Mucosa of rectum (tissue), 2 donors: ENCODE measurements around the gene STOML3.

Experiments used
- H3K27ac ChIP-seq, 2 donors: one replicate each; pipeline ENCODE4 v1.7.0; 2013; ENCODE audit warnings: inconsistent platforms in 2 of 2, low read depth in 2 of 2, low read length in 2 of 2
- H3K27me3 ChIP-seq, 2 donors: one replicate each; pipeline ENCODE4 v1.7.0; 2013; ENCODE audit warnings: low read length in 2 of 2; ENCODE audit not compliant: control insufficient read depth in 2 of 2, insufficient read depth in 2 of 2
- H3K36me3 ChIP-seq, 2 donors: one replicate each; pipeline ENCODE4 v1.7.0; 2013; ENCODE audit warnings: low read length in 2 of 2; ENCODE audit not compliant: control insufficient read depth in 2 of 2, insufficient read depth in 2 of 2
- H3K4me1 ChIP-seq, 2 donors: one replicate each; pipeline ENCODE4 v1.7.0; 2013; ENCODE audit warnings: low read length in 2 of 2, mild to moderate bottlenecking in 1 of 2; ENCODE audit not compliant: control insufficient read depth in 2 of 2, insufficient read depth in 2 of 2
- H3K4me3 ChIP-seq, 2 donors: one replicate each; pipeline ENCODE4 v1.7.0; 2013; ENCODE audit warnings: low read length in 2 of 2
- H3K9ac ChIP-seq, 2 donors: one replicate each; pipeline ENCODE4 v1.7.0; 2013; ENCODE audit warnings: low read length in 2 of 2, low read depth in 1 of 2, mild to moderate bottlenecking in 1 of 2
- H3K9me3 ChIP-seq, 2 donors: one replicate each; pipeline ENCODE4 v1.7.0; 2013; ENCODE audit warnings: low read length in 2 of 2; ENCODE audit not compliant: control insufficient read depth in 2 of 2
- donor health status: healthy.
- donor health status: Normal muscosa, but diverticular disease.

The STOML3 gene, protein sequence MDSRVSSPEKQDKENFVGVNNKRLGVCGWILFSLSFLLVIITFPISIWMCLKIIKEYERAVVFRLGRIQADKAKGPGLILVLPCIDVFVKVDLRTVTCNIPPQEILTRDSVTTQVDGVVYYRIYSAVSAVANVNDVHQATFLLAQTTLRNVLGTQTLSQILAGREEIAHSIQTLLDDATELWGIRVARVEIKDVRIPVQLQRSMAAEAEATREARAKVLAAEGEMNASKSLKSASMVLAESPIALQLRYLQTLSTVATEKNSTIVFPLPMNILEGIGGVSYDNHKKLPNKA

DNA sequence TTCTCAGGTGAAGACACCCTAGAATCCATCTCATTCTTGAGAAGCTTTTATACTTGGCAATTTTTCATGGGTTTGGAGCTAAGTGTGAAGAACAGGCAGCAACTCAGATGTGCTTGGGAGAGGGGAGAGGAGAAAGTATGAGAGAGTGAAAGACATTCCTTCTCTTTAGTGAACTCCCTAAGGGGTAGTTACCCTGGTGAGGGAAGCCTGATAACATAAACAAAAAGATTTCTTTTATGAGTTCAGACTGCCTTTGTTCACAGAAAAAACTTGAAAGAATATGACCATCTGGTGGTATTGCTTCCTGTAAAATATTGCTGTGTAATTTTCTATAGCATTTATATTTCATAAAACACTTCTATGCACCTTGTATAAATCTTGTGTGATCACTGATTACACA, at the start of gene STOML3:
TSS of gene STOML3 (minus strand) at position 139 of the 400 bp plus-strand sequence. CDS start at position 29, 110 bp downstream.
- H3K4me3 ChIP-seq: no peak within 1 kb of the TSS
- no peaks in the 10 kb centered on the region for H3K27me3 ChIP-seq
- H3K36me3 ChIP-seq: no peaks in the 10 kb centered on the region
- no peak within 1 kb of the TSS for H3K27ac ChIP-seq
- no peaks in the 10 kb centered on the region for H3K4me1 ChIP-seq
- H3K9me3 ChIP-seq: no peaks in the 10 kb centered on the region
- H3K9ac ChIP-seq: no peak within 1 kb of the TSS

DNA sequence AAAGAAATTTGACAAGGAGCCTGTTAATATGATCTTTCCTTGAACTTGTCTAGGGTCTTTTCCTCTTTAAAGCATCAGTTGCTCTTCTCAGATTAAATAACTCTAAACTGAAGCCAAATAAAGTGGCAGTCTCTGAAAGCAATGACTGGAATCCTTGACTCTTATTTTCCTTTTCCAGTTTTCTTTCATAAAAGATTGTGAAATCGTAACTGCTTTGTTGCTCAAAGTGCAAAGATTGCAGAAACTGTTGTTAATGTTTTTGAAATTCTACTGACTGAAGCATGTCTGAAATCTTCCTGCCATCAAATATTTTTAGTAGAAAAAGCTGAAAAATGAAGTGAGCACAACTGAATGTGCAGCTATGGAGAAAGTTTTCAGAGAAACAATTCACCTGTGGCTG, 49.6 kb upstream of the STOML3 start:
- Histone ChIP-seq H3K36me3 (peaks cover 0 to 2% of the 10 kb centered on the region in 2 donors), H3K27ac (no peak overlapping the region), H3K9ac (no peak overlapping the region), H3K4me1 (peaks cover 4 to 18% of the 10 kb centered on the region in 2 donors), H3K27me3 (no peaks in the 10 kb centered on the region), H3K9me3 (no peaks in the 10 kb centered on the region), H3K4me3 (no peak overlapping the region)

DNA sequence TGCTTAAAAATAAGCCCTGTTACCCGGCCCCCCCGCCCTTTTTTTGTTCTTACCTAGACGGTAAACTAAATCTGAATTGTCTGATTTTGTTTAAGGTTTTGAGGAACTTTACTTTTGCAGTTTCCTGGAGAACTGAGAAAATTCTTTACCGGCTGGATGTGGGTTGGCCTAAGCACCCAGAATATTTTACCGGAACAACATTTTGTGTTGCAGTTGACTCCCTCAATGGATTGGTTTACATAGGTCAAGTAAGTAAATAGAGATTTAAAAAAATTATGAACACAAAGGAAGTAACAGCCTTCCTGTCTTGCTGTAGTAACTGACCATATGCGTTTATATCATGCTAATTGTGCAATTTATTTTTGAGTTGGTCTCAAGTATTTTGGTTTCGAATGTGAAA, 48.4 kb upstream of the STOML3 start:
- Histone ChIP-seq H3K27ac (peak overlapping the region in 1 of 2 donors; percentile 86), H3K36me3 (no peaks in the 10 kb centered on the region), H3K4me3 (peak overlapping the region; percentile 99 to 100), H3K9ac (peak overlapping the region; percentile 87 to 93), H3K9me3 (no peaks in the 10 kb centered on the region), H3K27me3 (no peaks in the 10 kb centered on the region), H3K4me1 (peaks cover 12 to 19% of the 10 kb centered on the region in 2 donors)

DNA sequence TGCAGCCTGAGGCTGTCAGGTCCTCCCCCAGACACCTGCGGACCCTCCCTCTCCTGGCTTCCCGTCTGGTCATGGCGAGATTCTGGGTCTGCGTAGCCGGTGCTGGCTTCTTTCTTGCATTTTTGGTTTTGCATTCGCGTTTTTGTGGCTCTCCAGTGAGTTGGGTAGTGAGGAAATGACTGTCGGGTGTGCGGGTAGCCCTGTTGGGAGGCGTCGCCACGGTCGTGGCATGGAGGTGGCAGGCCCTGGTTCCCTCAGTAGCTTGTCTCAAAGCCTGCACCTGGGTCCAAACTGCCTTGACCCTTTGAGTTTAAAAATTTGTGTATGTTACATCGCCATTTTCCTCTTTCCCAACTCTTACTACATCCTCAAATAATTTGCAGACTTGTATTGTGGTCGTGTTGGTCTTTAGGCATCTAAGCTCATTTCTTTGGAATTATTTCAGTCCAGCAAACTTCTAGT, 48.0 kb upstream of the STOML3 start:
- peaks cover 12 to 19% of the 10 kb centered on the region in 2 donors for H3K4me1 ChIP-seq

DNA sequence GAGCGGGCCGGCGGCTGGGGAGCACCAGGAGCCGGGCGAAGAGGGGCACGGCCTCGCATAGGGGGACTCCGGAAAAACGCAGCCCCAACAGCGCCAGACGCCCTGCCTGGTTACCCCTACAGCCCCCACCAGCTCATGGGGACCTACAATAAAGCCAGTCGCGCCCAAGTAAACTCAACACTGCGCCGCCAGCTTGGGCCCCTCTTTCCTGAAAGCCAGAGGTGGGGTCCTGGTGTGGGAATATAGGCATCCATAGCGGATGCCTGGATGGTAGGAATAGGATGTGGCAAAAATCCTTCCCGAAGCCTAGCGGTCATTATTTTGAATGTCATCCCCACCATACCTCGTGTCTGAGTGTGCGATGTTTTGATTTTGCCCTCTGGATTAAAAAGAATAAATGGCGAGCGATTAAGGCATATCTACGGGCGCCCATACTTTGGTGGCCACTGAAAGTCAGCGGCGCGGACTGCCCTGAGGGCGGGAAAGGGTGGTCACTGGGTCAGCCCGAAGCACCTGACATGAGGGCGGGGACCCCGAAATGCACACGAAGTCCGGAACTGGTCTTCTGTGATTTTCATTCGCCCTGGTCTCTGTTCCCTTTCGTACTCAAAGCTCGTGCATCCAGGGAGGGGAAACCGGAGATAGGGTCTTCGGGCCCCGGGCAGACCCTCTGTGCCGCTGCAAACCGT, 47.4 kb upstream of the STOML3 start, which contains the start of the genes NHLRC3 and PROSER1:
TSS of gene NHLRC3 (plus strand) at position 577 of the 689 bp plus-strand sequence. CDS start 184 bp downstream, outside the sequence.
TSS of gene PROSER1 (minus strand) at position 210 of the 689 bp plus-strand sequence. CDS start 847 bp downstream, outside the sequence.
- H3K27me3 ChIP-seq: no peaks in the 10 kb centered on the region
- H3K27ac ChIP-seq: peak within 1 kb of the TSS; percentile 86 to 87
- no peaks in the 10 kb centered on the region for H3K9me3 ChIP-seq
- peaks cover 12 to 19% of the 10 kb centered on the region in 2 donors for H3K4me1 ChIP-seq
- H3K36me3 ChIP-seq: no peaks in the 10 kb centered on the region
- H3K9ac ChIP-seq: peak within 1 kb of the TSS; percentile 87 to 93
- peak within 1 kb of the TSS; percentile 99 to 100 for H3K4me3 ChIP-seq

More for the DNA sequence above, 48.0 kb upstream of the STOML3 start:
- Histone ChIP-seq H3K27ac (peak overlapping the region; percentile 86 to 87), H3K9me3 (no peaks in the 10 kb centered on the region), H3K36me3 (no peaks in the 10 kb centered on the region), H3K4me3 (peak overlapping the region; percentile 99 to 100), H3K9ac (peak overlapping the region; percentile 87 to 93), H3K27me3 (no peaks in the 10 kb centered on the region)

DNA sequence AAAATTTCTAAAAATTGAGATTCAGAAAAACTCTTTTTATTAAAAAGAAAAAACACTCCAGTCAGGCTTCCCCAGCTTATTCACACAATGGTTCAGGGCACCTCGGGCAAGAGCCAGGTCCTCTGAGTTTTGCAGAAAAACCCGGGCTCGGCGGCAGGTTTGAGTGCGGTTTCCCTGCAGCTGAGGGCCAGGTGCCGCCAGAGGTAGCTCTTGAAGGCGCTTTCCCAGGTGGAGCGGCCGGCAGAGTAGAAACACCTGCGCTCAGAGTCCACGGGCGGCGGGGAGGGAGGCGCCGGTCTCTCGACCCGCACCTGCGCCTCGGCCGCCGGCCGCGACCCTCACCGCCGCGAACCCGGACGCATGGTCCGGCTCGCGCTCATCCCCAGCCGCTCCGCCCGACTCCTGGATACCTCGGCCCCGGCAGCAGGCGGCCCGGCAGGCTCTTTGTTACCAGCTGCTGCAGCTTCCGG, 46.8 kb upstream of the STOML3 start:
- Histone ChIP-seq H3K9me3 (no peaks in the 10 kb centered on the region), H3K27me3 (no peaks in the 10 kb centered on the region), H3K27ac (peak overlapping the region; percentile 86 to 87), H3K4me1 (peaks cover 12 to 19% of the 10 kb centered on the region in 2 donors), H3K4me3 (peak overlapping the region; percentile 99 to 100), H3K9ac (peak overlapping the region; percentile 87 to 93), H3K36me3 (no peaks in the 10 kb centered on the region)

DNA sequence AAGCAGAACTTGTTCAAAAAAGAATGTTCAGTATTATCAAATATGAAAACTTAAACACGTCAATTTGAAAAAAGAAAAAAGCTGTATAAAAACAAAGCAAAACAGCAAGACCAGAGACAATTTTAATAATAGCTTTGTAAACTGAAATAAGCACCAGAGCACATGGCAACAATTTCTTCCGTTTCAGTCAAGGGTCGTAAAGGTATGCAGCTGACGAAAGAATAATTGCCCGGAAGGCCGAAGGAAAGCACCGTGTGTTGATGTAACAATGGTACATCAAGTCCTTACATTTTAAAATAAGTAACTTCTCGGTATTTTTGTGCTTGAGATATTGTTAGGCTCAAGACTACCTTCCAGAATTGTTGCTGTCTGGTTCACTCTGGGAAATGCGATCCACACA, 45.6 kb upstream of the STOML3 start:
- H3K9ac ChIP-seq: peak overlapping the region; percentile 29 to 87
- no peak overlapping the region for H3K27ac ChIP-seq
- no peaks in the 10 kb centered on the region for H3K9me3 ChIP-seq
- H3K4me1 ChIP-seq: peaks cover 12 to 19% of the 10 kb centered on the region in 2 donors
- H3K4me3 ChIP-seq: peak overlapping the region; percentile 99 to 100
- H3K27me3 ChIP-seq: no peaks in the 10 kb centered on the region
- peaks cover 0 to 5% of the 10 kb centered on the region in 2 donors for H3K36me3 ChIP-seq

DNA sequence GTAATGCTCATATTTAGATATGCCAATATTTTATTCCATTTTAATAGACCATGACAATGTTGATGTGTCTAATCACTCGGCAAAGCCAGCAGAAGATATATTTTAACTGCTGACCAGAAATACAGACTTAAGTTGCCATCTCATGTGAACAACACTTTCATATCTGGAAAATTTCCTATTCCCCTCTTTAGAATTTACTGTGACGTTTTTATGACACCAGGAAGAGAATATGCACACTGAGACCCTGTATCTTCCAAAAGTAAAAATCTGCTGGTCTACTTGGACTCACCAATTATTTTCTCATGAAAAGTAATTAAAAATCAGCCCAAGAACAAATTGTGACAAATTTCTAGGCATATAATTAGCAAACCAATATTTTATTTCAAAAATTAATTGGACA, 45.2 kb upstream of the STOML3 start:
- Histone ChIP-seq H3K27me3 (no peaks in the 10 kb centered on the region), H3K9ac (peak overlapping the region in 1 of 2 donors; percentile 15), H3K9me3 (no peaks in the 10 kb centered on the region), H3K36me3 (peaks cover 0 to 7% of the 10 kb centered on the region in 2 donors), H3K27ac (no peak overlapping the region), H3K4me3 (peak overlapping the region; percentile 99 to 100), H3K4me1 (peaks cover 12 to 19% of the 10 kb centered on the region in 2 donors)

DNA sequence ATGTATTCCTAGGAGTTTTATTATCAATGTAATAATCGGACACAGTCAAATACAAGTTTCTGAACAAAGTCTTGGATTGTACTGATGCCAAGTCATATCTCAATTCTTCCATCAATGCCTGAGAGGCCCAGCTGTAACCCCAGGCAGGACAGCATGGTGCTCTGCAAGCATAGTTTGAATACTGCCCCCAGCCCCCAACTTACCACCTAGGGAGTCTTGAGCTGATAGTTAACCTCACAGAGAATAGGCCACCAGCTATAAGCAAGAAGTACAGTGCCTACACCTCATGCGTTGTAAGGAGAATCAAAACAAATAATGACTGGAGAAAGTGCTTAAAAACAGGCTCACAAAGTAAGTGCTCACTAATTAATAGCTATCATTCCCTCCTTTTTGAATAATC, 44.6 kb upstream of the STOML3 start:
- peak overlapping the region in 1 of 2 donors; percentile 15 for H3K9ac ChIP-seq
- H3K4me3 ChIP-seq: peak overlapping the region; percentile 46 to 99
- peaks cover 12 to 15% of the 10 kb centered on the region in 2 donors for H3K4me1 ChIP-seq
- H3K36me3 ChIP-seq: peaks cover 0 to 8% of the 10 kb centered on the region in 2 donors
- no peak overlapping the region for H3K27ac ChIP-seq
- no peaks in the 10 kb centered on the region for H3K27me3 ChIP-seq
- H3K9me3 ChIP-seq: no peaks in the 10 kb centered on the region

DNA sequence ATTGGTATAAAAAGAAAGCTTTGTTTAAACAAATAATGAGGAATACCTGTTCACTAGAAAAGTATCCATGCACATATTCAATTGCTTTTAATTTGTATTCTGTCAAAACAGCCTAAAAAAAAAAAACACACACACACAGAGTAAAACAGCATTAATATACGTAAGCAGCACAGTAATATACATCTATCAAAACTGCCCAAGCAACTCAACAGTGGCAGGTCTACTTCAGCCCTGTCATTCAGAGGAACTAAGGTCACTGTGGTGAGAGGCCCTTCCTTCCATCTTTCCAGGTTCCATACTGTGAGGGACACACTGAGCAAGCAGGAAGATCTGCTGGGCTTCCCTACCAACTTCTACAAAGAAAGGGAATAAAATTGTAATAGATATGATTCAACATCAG, 43.5 kb upstream of the STOML3 start:
- Histone ChIP-seq H3K9ac (no peak overlapping the region), H3K9me3 (no peaks in the 10 kb centered on the region), H3K27ac (no peak overlapping the region), H3K27me3 (no peaks in the 10 kb centered on the region), H3K4me1 (peaks cover 12% of the 10 kb centered on the region in 2 donors), H3K4me3 (no peak overlapping the region), H3K36me3 (peaks cover 0 to 8% of the 10 kb centered on the region in 2 donors)
